ENCODE measurements around the gene FBXO9.

Gene FBXO9

DNA sequence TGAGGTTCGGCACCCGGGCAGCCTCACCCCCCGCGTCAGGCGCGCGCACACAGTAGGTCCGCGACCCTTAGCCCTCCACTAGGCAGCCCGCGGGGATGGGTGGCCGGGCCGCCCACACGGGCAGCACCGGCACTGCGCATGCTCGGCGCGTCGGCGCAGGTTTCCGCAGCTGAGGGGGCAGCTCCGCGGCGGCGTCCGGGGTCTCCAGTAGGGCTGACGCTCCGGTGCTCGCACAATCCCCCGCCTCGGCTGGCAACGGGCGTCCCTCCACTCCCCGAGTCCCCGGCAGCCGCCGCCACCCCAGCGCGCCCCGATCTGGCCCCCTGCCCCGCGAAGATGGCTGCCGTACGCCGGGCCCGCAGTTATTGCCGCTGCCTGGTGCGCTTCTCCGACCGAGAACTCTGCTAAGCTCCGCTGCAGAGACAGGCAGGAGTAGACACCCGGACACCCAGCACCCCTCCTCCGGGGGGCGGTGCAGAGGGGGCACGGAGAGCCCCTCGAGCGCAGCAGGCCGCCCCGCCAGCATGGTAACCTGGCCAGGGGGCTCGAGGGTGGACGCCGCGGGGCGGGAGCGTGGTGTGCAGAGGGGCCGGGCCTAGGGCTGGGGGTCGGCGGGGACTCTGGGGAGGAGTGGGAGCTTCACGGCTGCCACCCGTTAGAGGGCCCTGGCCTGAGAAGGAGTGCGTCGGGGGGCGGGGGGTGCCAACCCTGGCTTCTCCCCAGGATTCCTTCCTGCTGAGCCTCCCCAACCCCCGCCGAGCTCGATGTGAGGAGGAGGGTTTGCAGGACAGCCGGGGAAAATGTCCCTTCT lies at the start of gene FBXO9:
FBXO9 (plus strand) TSS at position 139 of the 811 bp plus-strand sequence; CDS start at position 525, 386 bp downstream.
- peak; percentile 69 to 73 for DNase-seq (ENCODE audit: low read depth in 1 of 2, low spot score in 1 of 2)

DNA sequence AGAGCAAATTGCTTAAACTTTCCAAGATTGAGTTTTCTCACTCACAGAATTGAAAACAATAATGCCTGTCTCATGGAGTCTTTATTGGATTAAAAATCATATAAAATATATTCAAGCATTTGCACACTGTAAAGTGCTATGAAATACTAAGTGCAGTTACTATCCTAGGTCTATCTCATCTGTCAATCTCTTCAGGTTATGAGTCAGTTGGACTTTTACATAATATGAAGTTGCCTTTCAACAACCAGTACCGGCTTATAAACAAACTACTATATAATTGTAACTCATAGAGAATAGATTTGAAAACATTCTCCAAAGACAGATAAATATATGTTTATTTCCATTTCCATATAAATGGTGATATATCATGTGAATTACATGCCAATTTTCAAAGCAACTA lies 49.7 kb upstream of the FBXO9 start:
- no peak for DNase-seq (ENCODE audit: low read depth in 1 of 2, low spot score in 1 of 2)

DNA sequence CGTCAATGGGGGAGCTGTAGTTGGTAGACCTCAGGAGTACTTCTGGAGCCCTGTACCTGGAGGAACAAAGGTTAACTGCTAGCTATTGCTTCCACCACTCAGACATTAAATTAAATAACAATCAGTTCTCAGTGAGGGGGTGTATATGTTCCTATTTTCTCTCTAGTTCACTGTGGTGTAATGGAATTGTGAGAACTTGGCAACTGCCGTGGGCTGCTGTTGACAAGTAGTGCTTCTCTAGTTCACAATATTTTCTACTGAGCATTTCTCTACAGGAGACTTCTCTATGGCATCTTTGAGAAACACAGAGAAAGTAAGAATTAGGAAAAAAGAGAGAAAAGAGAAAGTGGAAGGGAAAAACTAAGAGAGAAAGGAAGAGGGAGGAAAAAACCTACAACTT lies 46.8 kb upstream of the FBXO9 start:
- DNase-seq (ENCODE audit: low read depth in 1 of 2, low spot score in 1 of 2) = no peak

DNA sequence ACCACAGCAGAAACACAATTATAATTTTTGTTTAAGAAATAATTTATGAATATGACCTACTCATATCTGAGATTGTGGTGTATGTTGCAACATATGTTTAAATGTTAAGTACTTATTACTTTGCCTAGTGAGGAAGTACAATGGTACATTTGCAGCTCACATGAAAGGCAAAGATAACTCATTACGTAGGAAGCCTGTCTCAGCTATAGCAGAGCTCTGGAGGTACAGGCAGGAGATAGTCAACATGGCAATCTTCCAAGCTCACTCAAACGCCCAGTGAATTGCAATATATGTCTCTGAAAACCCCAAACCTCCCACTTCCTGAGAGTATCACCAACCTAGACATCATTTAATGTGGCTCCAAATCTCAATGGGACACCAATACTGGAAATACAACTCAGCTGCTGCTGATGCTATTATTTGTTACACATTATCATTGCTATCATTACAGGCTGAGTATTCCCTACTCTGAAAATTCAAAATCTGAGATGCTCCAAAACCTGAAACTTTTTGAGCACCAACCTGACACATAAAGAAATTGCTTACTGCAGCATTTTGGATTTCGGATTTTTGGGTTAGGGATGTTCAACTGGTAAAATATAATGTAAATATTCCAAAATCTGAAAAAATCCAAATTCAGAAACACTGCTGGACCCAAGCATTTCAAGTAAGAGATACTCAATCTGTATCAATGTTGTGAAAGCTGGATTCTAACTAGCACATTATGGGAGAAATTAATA lies 45.0 kb upstream of the FBXO9 start:
- no peak for DNase-seq (ENCODE audit: low read depth in 1 of 2, low spot score in 1 of 2)

DNA sequence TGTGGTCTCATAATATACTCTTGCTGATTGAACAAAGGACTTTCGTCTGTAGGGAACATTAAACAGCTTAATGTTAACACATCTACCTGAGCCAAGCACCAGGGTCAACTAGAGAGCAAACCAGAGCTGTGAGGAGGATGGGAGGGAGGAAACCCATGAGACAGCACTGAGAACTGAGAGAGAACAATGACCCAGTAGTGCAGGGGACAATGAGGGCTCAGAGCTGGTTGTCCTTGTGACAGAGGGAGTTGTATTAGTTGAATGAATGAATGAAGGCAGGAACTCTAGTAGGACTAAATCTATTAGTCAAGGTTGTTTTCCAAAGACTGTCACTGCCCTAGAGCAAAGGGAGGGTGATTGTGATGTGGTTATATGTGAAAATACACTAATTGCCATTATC lies 41.9 kb upstream of the FBXO9 start:
- no peak for DNase-seq (ENCODE audit: low read depth in 1 of 2, low spot score in 1 of 2)

DNA sequence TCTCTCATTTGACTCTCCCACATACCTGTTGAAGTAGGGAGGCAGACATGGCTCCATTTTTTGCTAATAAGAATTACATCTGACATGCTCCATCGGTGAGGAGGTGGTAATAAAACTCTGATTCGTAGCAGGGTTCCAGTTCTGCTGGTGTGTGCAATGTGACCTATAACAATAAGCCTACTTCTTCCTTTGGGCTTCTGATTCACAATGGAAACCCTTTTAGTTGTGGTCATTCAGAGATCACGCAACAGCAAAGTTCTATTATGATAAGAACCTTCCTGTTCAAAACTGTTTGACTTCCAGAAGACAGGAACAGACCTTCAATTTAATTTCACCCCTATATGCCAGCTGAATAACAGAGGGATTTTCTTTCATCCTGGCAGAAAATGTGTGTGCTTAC lies 38.7 kb upstream of the FBXO9 start:
- no peak for DNase-seq (ENCODE audit: low read depth in 1 of 2, low spot score in 1 of 2)

DNA sequence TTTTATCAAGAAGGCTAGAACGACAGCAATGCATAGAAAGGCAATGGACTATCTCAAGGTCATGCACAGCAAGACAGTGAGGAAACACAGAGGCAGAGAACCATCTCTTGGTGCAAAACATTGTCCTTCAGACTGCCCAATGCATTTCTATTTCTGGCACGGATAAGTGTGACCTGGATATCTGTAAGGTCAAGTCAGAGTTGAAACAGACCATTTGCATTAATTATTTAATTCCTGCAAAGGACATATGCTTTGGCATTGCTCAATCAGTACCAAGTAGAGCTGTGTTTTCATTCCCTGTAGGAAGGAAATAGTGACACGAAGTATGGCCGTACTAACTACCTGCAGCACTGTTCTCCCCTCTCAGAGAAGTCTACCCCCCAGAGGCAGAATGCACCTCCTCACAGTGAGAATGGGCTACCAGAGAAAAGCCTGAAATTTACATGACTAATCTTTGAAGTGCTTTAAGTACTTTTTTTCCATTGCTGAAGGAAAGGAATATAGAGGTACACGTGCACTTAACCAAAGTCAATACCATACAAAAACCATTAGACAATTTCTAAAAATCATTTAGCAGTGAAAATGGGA lies 38.0 kb upstream of the FBXO9 start:
- DNase-seq (ENCODE audit: low read depth in 1 of 2, low spot score in 1 of 2) = no peak

DNA sequence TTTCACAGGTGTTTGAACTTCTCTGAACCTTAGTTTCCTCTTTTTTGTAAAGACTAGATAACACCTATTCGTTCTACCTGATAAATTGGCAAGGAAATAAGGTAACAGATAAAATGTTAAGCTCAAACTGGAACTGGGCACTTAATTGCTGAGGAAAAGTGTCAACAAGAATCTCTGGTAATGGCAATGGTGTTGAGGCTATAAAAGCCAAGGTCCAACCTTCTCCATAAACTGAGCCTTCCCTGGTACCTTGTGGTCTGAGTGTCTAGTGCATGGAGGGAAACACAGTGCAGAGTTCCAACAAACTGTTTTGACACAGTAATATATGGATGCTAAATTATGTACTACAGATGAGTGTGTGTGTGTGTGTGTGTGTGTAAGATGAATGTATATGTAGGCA lies 36.7 kb upstream of the FBXO9 start:
- no peak for DNase-seq (ENCODE audit: low read depth in 1 of 2, low spot score in 1 of 2)

DNA sequence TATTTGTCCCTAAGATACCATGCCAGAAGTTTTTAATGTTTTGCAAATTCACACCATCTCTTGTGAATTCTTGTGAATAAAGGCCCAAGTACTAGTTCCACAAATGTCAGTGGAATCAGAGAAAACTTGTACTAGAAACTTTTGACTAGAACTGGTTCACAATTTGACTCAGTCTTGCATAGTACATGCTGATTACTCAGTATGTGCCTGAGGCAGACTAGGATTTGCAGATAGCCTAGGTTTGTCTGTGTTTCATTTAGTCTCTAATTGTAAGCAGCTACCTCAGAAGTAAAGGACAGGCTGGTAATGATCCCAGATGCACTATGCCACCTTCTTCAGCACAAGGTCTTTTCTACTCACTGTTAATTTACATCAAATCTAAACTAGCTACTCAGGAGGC lies 35.9 kb upstream of the FBXO9 start:
- no peak for DNase-seq (ENCODE audit: low read depth in 1 of 2, low spot score in 1 of 2)

DNA sequence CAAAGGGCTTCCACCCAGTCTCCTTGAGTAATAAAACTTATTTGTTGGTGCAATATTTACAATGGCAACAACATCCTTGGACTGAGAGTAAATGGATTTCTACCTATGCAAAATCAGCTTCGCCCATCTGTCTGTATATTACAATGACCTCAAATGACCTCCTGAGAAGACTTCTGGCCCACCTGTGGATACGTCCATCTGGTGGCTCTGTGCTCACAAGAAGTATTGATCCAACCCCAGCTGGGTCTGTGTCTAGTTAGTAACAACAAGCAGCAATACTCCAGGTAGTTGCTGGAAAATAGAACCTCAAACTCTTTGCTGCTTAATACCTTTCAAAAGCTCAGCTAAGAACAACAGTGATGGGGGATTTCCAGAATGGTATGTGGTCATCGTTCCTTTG lies 35.4 kb upstream of the FBXO9 start:
- no peak for DNase-seq (ENCODE audit: low read depth in 1 of 2, low spot score in 1 of 2)

DNA sequence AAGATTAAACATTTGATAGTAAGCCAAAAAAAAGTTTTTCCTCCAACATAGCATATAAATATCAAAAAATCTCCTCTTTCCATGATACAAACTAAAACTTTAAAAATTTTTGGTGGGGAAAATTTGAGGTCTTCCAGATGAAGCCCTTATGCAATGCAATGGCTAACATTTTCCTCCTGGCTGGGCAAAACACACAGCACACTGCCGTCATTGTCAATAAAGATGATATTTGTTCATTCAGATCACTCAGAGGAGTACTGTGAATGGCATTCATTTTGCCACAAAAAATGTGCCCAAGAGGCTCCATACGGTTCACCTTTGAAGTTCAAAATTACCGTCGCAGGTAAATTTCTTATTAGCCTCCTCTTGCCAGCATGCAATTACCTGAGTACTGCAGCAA lies 33.9 kb upstream of the FBXO9 start:
- DNase-seq (ENCODE audit: low read depth in 1 of 2, low spot score in 1 of 2) = no peak

DNA sequence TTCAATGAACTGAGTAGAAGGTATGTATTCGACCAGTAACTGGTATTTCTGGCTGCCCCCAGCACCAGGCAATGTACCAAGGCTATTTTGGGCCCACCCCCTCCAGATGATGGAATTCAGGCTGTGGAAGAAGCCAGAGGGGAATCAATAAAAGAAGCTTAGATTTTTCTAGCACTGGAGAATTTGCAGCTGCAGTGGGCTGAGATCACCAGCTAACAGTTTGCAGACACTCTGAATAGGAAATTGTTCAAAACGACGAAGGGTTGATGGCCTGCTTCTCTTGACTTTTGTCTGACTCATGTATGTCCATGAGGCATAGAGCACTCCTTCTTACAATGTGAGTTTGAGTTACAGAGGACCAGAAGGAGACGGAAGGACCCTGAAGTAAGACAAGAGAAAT lies 32.4 kb upstream of the FBXO9 start:
- no peak for DNase-seq (ENCODE audit: low read depth in 1 of 2, low spot score in 1 of 2)

DNA sequence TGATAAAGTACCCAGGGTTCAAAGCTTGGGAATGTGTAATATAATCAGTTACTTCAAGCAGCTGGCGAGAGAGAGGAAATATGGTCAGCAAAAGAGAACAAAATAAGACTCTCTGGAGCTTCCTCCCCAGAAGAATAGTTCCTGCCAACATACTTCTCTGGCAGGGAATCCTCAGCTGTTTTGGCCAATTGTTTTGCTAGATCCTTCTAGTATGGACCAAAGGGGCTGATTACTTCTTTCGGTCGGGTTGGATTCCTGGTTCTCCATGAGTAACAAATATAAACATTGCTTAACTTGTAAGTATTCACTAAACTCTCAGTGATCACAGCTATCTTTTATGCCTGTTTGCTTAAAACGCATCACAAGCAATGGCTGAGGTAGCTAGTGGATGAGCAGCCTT lies 31.4 kb upstream of the FBXO9 start:
- no peak for DNase-seq (ENCODE audit: low read depth in 1 of 2, low spot score in 1 of 2)

DNA sequence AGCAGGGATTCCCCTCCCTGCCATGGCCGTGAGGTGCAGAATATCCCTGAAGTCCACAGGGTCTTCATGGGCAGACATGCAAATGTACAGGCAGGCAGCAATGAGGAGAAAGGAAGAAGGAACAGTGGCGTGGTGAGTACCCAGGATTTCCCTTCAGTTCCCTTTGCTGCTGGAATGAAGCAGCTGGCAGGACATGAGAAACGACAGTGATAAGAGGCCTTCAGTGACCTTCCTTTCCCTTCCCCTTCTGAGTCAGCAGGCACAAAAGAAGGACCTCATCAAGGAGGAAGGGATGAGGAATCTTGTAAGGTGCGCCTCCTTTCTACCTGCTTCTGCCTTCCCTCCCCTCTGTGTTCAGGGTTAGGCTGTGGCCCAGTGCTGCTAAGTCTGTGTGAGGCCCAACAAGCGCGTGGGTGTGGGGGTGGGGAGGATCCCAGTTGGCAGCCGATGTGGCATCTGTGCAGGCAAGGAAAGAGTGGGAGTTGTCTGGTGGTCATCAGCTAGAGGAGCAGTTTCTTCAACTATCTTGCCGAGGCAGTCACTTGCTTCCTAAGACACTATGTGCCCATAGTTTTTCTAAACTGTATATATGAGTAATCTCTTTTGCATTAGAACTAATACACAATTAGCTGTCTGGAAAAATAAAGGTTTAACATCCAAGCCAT lies 29.5 kb upstream of the FBXO9 start:
- DNase-seq (ENCODE audit: low read depth in 1 of 2, low spot score in 1 of 2) = no peak

DNA sequence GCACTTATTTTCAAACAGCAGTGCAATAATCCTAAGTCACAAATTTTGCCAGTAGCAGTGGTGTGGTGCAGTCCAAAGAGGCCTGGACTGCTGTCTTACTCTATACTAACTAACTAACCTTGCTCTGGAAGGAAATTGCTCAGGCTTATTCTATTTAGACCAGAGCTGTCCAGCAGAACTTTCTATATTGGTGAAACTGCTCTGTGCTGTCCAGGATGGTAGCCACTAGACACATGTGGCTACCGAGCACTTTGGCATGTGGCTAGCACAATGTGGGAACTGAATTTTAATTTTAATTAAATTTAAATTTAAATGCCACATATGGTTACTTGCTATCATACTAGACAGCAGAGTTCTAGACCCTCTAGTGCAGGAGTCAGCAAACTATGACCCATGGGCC lies 27.1 kb upstream of the FBXO9 start:
- no peak for DNase-seq (ENCODE audit: low read depth in 1 of 2, low spot score in 1 of 2)

DNA sequence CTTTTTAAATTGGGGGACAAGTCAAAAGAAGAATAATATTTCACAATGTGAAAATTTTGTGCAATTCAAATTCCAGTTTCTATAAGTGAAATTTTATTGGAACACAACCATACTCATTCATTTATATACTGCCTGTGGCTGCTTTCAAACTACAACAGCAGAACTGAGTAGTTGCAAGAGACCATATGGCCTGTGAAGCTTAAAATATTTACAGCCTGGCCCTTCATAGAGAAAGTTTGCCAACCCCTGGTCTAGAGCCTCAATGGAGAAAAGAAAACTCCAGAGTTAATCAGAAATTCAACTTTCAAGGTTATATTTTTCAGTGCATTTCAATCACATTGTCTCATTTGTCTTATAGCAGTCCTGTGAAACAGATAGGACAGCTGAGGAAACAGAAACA lies 26.6 kb upstream of the FBXO9 start:
- DNase-seq (ENCODE audit: low read depth in 1 of 2, low spot score in 1 of 2) = no peak

DNA sequence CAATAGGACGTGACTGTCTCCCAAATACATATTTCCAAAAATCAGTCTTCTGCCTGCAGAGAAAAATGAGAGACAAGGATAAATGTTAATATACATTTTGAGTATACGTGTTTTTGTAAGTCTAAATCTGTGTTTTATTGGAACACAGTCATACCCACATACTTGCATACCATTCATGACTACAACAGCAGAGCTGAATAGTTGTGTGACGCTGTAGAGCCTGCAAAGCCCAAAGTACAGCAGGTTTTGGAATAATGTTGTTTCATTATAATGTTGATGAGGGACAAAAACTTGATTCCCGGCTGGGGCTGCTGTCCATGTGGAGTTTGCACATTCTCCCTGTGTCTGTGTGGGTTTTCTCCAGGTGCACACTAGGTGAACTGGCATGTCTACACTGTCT lies 23.8 kb upstream of the FBXO9 start:
- DNase-seq (ENCODE audit: low read depth in 1 of 2, low spot score in 1 of 2) = no peak

DNA sequence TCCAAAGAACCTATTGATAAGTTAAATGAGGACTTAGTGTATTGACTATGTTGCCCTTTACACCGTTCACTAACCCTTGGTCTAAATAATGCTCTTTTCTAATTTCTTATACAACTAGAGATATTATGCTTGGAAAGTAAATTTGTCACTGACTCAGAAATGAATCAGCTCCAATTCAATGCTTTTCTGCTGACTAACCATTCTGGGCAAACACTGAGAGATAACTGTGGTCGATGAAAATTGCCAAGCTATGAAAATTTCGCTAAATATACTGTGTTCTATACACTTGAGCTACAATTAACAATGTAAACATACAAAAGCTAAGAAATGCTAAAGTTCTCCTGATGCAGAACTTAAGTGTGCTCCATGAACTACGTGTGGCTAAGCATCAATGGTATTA lies 23.1 kb upstream of the FBXO9 start:
- no peak for DNase-seq (ENCODE audit: low read depth in 1 of 2, low spot score in 1 of 2)

DNA sequence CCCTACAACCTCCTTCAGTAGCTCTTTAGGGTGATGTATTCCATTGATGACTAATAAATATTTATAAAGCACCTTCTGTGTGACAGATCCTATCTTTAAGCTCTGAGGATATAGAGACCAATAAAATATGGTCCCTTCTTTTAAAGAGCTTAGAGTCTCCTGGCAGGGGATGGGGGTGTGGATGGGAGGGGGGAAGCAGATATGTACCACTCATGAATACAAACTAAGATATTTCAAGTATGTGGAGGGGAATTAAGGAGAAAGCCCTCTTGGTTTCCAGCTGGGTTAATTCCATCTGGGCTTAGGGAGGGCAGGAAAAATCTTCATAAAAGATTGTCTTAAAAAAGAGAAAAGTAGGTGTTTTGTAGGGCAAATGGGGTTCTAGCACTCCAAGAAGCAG lies 21.6 kb upstream of the FBXO9 start:
- DNase-seq (ENCODE audit: low read depth in 1 of 2, low spot score in 1 of 2) = no peak

DNA sequence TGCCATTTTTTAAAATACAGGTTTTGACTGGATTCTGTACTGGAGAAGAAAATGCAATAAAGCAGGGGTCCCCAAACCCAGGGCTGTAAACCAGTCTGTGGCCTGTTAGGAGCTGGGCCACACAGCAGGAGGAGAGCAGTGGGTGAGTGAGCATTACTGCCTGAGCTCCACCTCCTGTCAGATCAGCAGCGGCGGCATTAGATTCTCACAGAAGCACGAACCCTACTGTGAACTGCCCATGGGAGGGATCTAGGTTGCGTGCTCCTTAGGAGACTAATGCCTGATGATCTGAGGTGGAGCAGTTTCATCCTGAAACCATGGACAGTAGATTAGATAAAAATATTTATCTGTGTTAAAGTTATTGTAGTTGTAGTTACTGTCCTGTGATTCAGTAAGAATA lies 21.1 kb upstream of the FBXO9 start:
- DNase-seq (ENCODE audit: low read depth in 1 of 2, low spot score in 1 of 2) = no peak

DNA sequence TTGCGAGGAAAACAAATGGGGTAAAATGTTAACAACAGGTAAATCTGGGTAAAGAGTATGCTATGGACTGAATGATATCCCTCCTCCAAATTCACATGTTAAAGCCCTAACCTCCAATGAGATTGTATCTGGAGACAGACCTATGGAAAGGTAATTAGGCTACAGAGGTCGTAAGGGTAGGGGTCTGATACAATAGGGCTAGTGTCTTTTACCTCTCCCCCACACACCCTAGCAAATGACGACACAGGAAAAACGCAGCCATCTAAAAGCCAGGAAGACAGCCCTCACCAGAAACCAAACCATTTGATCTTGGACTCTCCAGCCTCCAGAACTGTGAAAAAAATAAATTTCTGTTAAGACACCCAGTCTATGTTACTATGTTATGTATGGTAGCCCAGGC lies 20.6 kb upstream of the FBXO9 start:
- no peak for DNase-seq (ENCODE audit: low read depth in 1 of 2, low spot score in 1 of 2)

Measured in activated CD4-positive, alpha-beta T cell treated with anti-CD3 and anti-CD28 coated beads, Interleukin-2, amount 50 U/mL, for 24 hours (primary cell).